SJSA1 (cell line): Measurements from ENCODE around the gene CYB5RL. TPM values are rescaled to one million over a fixed set of nuclear protein-coding genes. Genes with fewer than 3 reads are reported as not detected.

Experiments used
- DNase-seq, 2 experiments: peaks; one replicate each; pipeline ENCODE4 v3.0.0-alpha.2; 2015 to 2020; ENCODE audit warnings: low spot score in 2 of 2, low read depth in 1 of 2
- H3K27ac ChIP-seq: fragments of 250-450 bp; sonication (Bioruptor Pico); 2 replicates; pipeline ENCODE4 v1.5.1; 2020; ENCODE audit warnings: mild to moderate bottlenecking, moderate library complexity
- H3K27me3 ChIP-seq: fragments of 250-450 bp; sonication (Bioruptor Pico); replicated peaks from 2 replicates; pipeline ENCODE4 v1.5.1; 2020; ENCODE audit warnings: mild to moderate bottlenecking, moderate library complexity
- H3K36me3 ChIP-seq: fragments of 250-450 bp; sonication (Bioruptor Pico); 2 replicates; pipeline ENCODE4 v1.5.1; 2020; ENCODE audit warnings: mild to moderate bottlenecking
- H3K4me1 ChIP-seq: fragments of 250-450 bp; sonication (Bioruptor Pico); replicated peaks from 2 replicates; pipeline ENCODE4 v1.6.1; 2021; ENCODE audit warnings: mild to moderate bottlenecking
- H3K4me3 ChIP-seq: fragments of 250-450 bp; sonication (Bioruptor Pico); 2 replicates; pipeline ENCODE4 v1.5.1; 2020; ENCODE audit warnings: mild to moderate bottlenecking
- H3K9me3 ChIP-seq: fragments of 250-450 bp; sonication (Bioruptor Pico); replicated peaks from 2 replicates; pipeline ENCODE4 v1.5.1; 2020; ENCODE audit warnings: mild to moderate bottlenecking
- total RNA-seq: library from RNA; depleted of rRNA; stranded (reverse); fragments of >200 nt; shearing (Covaris generic); gene quantifications from 2 replicates; pipeline ENCODE4 v1.2.3, GENCODE V29; 2014; rRNA removed

CYB5RL gene, protein sequence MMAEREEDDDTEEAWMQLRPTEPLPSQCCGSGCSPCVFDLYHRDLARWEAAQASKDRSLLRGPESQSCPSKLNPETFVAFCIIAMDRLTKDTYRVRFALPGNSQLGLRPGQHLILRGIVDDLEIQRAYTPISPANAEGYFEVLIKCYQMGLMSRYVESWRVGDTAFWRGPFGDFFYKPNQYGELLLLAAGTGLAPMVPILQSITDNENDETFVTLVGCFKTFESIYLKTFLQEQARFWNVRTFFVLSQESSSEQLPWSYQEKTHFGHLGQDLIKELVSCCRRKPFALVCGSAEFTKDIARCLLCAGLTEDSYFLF
- total RNA-seq, result 2.5 and 4.9 TPM in 2 replicates

GRCh38 chr1:54199765-54200518 lies at the start of gene CYB5RL, which contains the start of gene MRPL37:
CYB5RL (minus strand) TSS chr1:54200030; CDS start chr1:54195616, 4,414 bp downstream.
MRPL37 (plus strand) TSS chr1:54200167; CDS start chr1:54200244, 77 bp downstream.
- no peaks in the 10 kb centered on the region for H3K27me3 ChIP-seq

GRCh38 chr1:54248966-54249365 lies 49.1 kb upstream of the CYB5RL start:
- Histone ChIP-seq H3K27ac (peak overlapping the region; percentile 74; the same call in 1 of the 2 replicates), H3K27me3 (no peaks in the 10 kb centered on the region), H3K4me1 (peaks cover 62% of the 10 kb centered on the region), H3K9me3 (no peaks in the 10 kb centered on the region), H3K36me3 (peaks cover 61% of the 10 kb centered on the region), H3K4me3 (no peak overlapping the region)
- DNase-seq, result no peak

More at GRCh38 chr1:54199765-54200518, at the start of gene CYB5RL, which contains the start of gene MRPL37:
- peak; percentile 90 to 92 for DNase-seq
- H3K36me3 ChIP-seq, result peaks cover 43% of the 10 kb centered on the region
- H3K9me3 ChIP-seq, result no peaks in the 10 kb centered on the region
- peaks cover 31% of the 10 kb centered on the region for H3K4me1 ChIP-seq
- H3K4me3 ChIP-seq, result peak within 1 kb of the TSS; percentile 86
- peak within 1 kb of the TSS; percentile 53 for H3K27ac ChIP-seq

GRCh38 chr1:54247863-54248515 lies 48.2 kb upstream of the CYB5RL start:
- peaks cover 64% of the 10 kb centered on the region for H3K36me3 ChIP-seq
- peaks cover 59% of the 10 kb centered on the region for H3K4me1 ChIP-seq
- no peaks in the 10 kb centered on the region for H3K9me3 ChIP-seq
- DNase-seq, result no peak
- no peak overlapping the region for H3K4me3 ChIP-seq
- no peak overlapping the region for H3K27ac ChIP-seq
- H3K27me3 ChIP-seq, result no peaks in the 10 kb centered on the region

GRCh38 chr1:54246116-54246721 lies 46.4 kb upstream of the CYB5RL start:
- Histone ChIP-seq H3K4me3 (no peak overlapping the region), H3K36me3 (peaks cover 62% of the 10 kb centered on the region), H3K27ac (no peak overlapping the region), H3K4me1 (peaks cover 59% of the 10 kb centered on the region), H3K9me3 (no peaks in the 10 kb centered on the region), H3K27me3 (no peaks in the 10 kb centered on the region)
- DNase-seq, result no peak

- Histone ChIP-seq H3K36me3 (peaks cover 61% of the 10 kb centered on the region), H3K27me3 (no peaks in the 10 kb centered on the region), H3K4me3 (no peak overlapping the region), H3K27ac (no peak overlapping the region), H3K4me1 (peaks cover 60% of the 10 kb centered on the region), H3K9me3 (no peaks in the 10 kb centered on the region)
- DNase-seq, result no peak
Measured at GRCh38 chr1:54245501-54245900, 45.7 kb upstream of the CYB5RL start.

DNA sequence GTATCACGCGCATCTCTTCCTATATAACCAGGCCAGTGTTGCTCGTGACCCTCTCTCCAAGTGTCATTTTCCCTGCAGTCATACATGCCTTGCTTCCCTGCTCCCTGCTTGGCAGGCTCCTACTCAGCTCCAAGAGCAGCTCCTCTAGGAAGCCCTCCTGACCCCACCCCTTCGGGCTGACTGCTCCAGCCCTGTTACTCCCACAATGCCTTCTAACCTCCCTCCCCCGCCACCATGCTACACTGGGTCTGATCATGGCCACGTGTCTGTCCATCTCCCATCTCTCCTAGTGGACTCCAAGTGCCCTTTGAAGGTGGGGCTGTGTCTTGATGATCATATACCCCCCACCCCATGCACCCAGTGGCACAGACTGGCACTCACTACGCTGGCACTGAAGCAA lies 44.8 kb upstream of the CYB5RL start:
- H3K36me3 ChIP-seq, result peaks cover 61% of the 10 kb centered on the region
- no peak for DNase-seq
- no peaks in the 10 kb centered on the region for H3K27me3 ChIP-seq
- no peaks in the 10 kb centered on the region for H3K9me3 ChIP-seq
- H3K4me1 ChIP-seq, result peaks cover 61% of the 10 kb centered on the region
- no peak overlapping the region for H3K4me3 ChIP-seq
- no peak overlapping the region for H3K27ac ChIP-seq

DNA sequence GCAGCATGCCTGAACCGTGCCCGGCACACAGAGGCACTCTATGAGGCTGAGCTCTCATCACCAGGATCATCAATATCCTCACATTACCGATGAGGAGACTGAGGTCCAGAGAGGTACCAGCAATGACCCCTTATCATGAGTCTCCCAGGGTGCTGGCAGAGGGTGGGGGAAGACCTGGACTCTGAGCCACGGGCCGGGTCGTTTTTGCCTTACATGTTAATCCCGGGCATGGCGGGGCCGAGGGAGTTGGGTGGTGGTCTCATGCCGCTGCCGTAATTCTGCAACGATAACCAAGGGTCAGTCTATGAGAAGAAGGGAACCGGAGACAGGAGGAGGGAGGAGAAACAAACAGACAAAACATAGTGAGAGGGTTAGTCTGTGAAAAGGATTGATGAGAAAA lies 43.2 kb upstream of the CYB5RL start:
- Histone ChIP-seq H3K9me3 (no peaks in the 10 kb centered on the region), H3K4me3 (no peak overlapping the region), H3K27ac (peak overlapping the region; percentile 93), H3K36me3 (peaks cover 64% of the 10 kb centered on the region), H3K4me1 (peaks cover 59% of the 10 kb centered on the region), H3K27me3 (no peaks in the 10 kb centered on the region)
- DNase-seq, result no peak

DNA sequence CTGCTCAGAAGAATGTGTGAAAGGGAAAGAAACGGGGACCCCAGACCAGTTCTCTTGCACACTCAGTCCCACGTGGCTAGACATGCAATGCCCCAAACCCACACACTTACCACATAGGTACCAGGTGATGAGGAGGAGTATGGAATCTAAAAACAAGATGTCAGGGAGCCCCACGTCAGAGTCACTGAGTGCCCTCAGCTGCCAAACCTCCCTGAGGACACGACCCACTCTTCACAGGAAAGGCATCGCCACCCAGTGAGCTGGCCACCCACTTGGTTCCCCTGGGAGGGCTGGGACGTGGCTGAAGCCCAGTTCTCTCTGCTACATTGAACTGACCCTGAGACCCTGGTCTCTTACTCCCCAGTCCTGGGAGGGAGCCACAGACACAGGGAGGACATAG lies 41.5 kb upstream of the CYB5RL start:
- Histone ChIP-seq H3K27me3 (no peaks in the 10 kb centered on the region), H3K4me1 (peaks cover 59% of the 10 kb centered on the region), H3K9me3 (no peaks in the 10 kb centered on the region), H3K36me3 (peaks cover 71% of the 10 kb centered on the region), H3K4me3 (peak overlapping the region; percentile 25), H3K27ac (peak overlapping the region; percentile 93)
- DNase-seq, result peak; percentile 97 to 98

- peak; percentile 63 to 73 for DNase-seq
- Histone ChIP-seq H3K27ac (peak overlapping the region; percentile 93), H3K27me3 (no peaks in the 10 kb centered on the region), H3K4me1 (peaks cover 59% of the 10 kb centered on the region), H3K4me3 (peak overlapping the region; percentile 25), H3K9me3 (no peaks in the 10 kb centered on the region), H3K36me3 (peaks cover 71% of the 10 kb centered on the region)
Measured at GRCh38 chr1:54240741-54241335, 41.0 kb upstream of the CYB5RL start.

DNA sequence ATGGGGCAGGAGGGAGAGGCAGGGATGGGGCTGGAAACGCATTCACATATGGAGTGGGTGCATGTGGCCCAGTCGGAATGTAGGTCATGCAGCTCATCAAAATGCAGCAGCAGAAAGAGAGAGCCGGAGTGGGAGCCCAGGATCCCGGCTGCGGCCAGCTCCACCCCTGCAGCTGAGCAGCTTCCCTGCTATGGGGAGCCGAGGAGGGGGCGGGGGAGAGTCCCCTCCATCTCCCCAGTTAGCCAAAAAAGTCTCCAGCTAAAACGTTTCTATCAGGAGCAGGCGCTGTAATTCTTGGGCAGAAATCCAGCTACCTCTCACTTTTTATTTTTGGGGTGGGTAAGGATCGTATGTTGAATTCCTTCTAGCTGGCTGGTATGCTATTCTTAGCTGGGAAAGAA lies 39.8 kb upstream of the CYB5RL start:
- peak overlapping the region; percentile 45 for H3K27ac ChIP-seq
- H3K36me3 ChIP-seq, result peaks cover 64% of the 10 kb centered on the region

DNA sequence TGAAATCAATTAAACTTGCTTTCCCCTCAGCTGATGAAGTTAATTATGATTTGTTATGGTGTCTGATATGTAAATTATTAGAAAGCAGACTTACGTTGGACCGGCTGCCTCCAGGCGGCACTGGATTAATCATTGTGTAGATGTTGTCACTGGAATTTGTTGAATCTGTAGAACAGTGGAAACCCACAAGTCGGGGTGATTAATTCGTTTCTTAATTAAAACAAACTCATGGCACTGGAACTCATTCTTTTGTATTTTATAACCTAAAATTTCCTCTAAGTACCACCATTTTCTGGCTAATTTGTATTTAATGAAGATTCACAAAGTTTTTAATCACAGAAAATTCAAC lies 39.2 kb upstream of the CYB5RL start:
- Histone ChIP-seq H3K36me3 (peaks cover 61% of the 10 kb centered on the region), H3K9me3 (no peaks in the 10 kb centered on the region), H3K4me1 (peaks cover 48% of the 10 kb centered on the region), H3K4me3 (no peak overlapping the region), H3K27ac (peak overlapping the region; percentile 45), H3K27me3 (no peaks in the 10 kb centered on the region)
- DNase-seq, result no peak

More for the DNA sequence above, 39.8 kb upstream of the CYB5RL start:
- peak in 1 of 2 experiments; percentile 41 for DNase-seq
- no peaks in the 10 kb centered on the region for H3K27me3 ChIP-seq
- no peaks in the 10 kb centered on the region for H3K9me3 ChIP-seq
- H3K4me1 ChIP-seq, result peaks cover 48% of the 10 kb centered on the region
- no peak overlapping the region for H3K4me3 ChIP-seq

DNA sequence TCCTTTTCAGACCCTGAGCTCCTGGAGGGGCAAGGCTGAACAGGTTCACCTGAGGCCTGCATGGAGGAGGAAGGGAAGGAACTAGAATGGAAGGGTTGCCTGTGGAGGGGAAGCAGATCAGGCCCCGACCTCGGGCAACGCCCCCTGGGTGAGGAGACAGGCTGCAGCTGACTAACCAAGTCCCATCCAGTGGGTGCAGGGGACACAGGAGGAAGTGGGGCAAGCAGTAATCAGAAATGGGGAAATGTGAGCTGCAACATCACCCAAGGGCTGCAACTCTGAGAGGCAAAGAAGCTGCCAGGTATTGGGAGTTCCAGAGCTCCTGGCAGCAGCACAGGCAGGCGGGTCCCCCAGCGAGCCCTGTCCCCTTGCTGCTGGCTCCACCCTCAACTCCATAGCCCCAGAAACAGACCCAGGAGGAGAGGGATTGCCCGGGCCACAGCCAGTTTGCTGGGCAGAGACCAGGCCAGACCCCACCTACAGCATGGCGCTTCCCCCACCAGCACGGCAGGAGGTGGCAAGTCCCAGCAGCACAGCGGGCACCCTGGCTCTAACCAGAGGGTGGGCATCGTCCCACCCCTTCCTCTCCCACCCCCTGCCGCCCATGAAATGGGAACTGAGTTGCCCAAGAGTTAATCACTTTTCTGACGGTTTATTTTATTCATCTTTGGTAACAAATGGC lies 38.7 kb upstream of the CYB5RL start:
- Histone ChIP-seq H3K27me3 (no peaks in the 10 kb centered on the region), H3K4me3 (no peak overlapping the region), H3K9me3 (no peaks in the 10 kb centered on the region), H3K4me1 (peaks cover 47% of the 10 kb centered on the region), H3K27ac (peak overlapping the region; percentile 45; the same call in 1 of the 2 replicates), H3K36me3 (peaks cover 61% of the 10 kb centered on the region)
- DNase-seq, result no peak

DNA sequence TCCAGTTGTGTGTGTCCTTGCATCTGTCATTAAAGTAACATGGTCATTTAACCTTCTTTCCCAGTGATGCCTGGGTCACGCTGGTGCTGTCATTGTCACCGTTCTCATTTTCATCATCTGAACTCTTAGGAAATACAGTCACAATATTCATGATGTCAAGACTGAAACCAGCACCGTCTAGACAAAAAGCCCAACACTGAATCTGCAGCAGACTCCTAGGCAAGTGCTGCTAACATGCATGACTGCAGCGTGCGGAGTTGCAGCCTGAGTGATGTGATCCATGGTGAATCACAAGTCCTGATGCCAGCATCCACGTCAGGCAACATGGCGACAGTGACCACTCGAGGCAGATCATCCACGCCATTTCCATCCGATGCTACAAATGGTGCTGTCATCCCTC lies 37.8 kb upstream of the CYB5RL start:
- Histone ChIP-seq H3K27ac (no peak overlapping the region), H3K27me3 (no peaks in the 10 kb centered on the region), H3K4me1 (peaks cover 38% of the 10 kb centered on the region), H3K9me3 (no peaks in the 10 kb centered on the region), H3K36me3 (peaks cover 54% of the 10 kb centered on the region), H3K4me3 (no peak overlapping the region)
- no peak for DNase-seq
